GM19043 (cell line): ENCODE measurements around the gene OSER1.
"Not testable (repeated sequence)": the region's sequence is repeated elsewhere in the genome, so short reads cannot be mapped to it uniquely, and the experiment has no call there.

Source experiments
- ATAC-seq: cut with Tn5 transposase; IDR thresholded peaks from one replicate; pipeline ENCODE4 v1.9.1; 2021; ENCODE audit warnings: low read depth; ENCODE audit not compliant: unreplicated experiment

OSER1 gene

GRCh38 chr20:44204156-44204831 is 6.3 kb downstream of the OSER1 start:
- ATAC-seq = no peak

- ATAC-seq = no peak
Observed at GRCh38 chr20:44203161-44203560, 7.4 kb downstream of the OSER1 start.

GRCh38 chr20:44200983-44201382 is 9.6 kb downstream of the OSER1 start:
- no peak for ATAC-seq

GRCh38 chr20:44200371-44200770 is 10.2 kb downstream of the OSER1 start:
- ATAC-seq = no peak

DNA sequence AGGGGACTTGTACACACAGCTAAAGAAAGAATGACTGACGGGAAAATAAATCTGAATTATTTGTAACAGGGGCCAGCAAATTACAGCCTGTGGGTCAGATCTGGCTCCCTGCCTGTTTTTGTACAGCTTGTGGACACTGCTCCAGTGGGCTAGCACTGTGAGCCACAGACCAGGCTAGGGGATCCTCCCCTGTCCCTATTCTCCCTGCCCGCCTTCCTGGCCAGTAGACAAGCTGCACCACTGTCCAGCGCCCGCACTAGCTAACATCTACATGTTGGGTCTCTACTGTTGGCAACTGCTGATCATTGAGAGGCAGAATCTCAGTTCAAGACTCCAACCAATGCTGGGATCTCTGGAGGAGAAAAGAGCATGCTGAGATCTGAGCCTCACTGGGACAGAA is 10.7 kb downstream of the OSER1 start:
- no peak for ATAC-seq

DNA sequence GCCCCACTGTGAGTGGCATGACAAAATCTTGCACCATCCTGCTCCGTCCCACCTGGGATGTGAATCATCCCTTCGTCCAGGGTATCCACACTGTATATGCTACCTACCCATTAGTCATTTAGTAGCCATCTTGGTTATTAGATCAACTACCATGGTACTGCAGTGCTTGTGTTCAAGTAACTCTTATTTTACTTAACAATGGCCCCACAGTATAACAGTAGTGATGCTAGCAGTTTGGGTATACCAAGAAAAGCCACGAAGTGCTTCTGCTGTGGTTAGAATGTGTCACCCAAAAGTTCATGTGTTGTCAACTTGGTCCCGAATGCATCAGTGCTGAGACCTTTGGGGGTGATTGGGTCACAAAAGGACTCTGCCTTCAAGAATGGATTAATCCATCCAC is 11.7 kb downstream of the OSER1 start:
- no peak for ATAC-seq

GRCh38 chr20:44196271-44196670 is 14.3 kb downstream of the OSER1 start:
- no peak for ATAC-seq

DNA sequence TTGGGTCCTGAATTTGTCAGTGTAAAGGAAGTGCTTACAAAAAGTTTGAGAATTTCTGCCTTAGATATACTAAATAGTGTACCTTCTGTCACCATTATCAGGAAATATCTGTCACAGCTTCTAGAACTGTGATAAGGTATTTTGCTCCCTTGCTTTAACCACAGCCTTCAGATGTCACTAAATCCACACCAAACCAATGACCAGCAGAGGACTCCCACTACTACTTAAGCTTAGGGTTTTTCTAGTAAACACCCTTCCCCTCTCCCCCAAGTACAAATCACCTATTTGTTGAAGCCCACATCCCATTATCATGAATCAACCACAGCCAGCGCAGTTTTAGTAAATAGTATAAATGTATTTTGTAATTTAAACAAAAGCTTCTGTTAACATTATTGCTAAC is 15.0 kb downstream of the OSER1 start:
- no peak for ATAC-seq

DNA sequence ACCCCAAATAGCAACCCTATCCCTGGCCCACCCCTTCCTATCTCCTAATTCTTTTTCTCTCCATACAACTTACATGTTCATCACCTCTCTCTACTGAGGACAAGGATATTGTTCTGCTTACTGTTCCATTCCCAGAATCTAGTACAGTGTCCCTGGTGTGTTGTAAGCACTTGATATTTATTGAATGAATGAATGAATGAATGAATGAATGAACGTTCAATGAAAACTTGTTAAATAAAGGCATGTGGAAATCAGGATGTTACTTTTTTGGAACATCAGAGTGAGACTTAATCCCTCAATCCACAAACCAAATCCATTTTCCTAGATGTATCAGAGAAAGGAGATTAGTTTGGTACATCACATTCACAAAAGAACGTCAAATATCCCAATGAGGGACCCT is 16.8 kb downstream of the OSER1 start:
- ATAC-seq = no peak

DNA sequence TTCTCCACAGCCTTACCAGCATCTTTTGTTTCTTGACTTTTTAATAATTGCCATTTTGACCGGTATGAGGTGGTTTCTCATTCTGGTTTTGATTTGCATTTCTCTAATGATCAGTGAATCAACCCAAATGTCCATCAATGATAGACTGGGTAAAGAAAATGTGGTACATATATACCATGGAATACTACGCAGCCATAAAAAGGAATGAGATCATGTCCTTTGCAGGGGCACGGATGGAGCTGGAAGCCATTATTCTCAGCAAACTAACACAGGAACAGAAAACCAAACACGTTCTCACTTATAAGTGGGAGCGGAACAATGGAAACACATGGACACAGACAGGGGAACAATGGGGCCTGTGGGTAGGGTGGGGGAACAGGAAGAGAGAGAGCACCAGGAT is 18.9 kb downstream of the OSER1 start:
- not testable (repeated sequence) for ATAC-seq

DNA sequence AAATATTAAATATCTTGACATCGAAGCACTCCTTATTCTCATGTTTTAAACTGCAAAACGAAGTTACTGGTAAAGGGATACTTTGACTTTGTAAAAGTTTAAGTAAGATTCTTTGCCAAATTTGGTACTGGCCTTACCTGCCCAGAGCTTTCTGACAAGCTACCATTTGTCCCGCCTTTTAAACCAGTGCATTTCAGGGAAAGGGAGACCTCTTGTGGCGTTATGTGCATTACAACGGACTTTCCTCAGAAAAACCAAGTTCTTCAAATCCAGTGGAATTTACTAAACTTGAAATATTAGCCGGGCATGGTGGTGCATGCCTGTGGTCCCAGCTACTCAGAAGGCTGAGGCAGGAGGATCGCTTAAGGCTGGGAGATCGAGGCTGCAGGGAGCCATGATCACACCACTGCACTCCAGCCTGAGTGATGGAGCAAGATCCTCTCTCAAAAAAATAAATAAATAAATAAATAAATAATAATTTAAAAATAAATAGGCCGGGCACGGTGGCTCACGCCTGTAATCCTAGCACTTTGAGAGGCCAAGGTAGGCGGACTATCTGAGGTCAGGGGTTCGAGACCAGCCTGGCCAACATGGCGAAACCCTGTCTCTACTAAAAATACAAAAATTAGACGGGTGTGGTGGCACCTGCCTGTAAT is 20.2 kb downstream of the OSER1 start:
- peak; percentile 49 for ATAC-seq

GRCh38 chr20:44188752-44189151 is 21.8 kb downstream of the OSER1 start:
- no peak for ATAC-seq

GRCh38 chr20:44187772-44188709 is 22.5 kb downstream of the OSER1 start:
- ATAC-seq = no peak

- ATAC-seq = no peak
Observed at GRCh38 chr20:44187054-44187771, 23.4 kb downstream of the OSER1 start, which contains the start of gene JPH2. Gene JPH2 (minus strand): TSS chr20:44187188. CDS start chr20:44186705, 483 bp downstream.

- ATAC-seq = no peak
Observed at GRCh38 chr20:44186674-44187053, 23.9 kb downstream of the OSER1 start.

DNA sequence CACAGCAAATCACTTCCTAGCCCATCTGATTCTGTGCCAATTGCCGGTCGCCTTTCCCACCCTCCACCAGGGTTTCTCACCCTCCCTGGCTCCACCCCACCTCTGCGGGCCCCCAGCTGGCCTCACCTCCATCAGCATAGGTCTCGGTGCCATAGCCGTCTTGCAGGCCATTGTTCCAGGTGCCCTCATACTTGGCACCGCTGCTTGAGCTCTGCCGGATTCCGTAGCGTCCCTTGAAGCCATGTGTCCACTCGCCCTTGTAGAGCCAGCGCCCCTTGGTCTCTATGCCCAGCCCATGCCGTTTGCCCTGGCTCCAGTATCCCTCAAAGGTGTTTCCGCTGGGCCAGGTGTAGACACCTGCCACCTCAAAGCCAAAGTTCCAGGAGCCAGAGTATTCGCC is 24.4 kb downstream of the OSER1 start:
- ATAC-seq = no peak

DNA sequence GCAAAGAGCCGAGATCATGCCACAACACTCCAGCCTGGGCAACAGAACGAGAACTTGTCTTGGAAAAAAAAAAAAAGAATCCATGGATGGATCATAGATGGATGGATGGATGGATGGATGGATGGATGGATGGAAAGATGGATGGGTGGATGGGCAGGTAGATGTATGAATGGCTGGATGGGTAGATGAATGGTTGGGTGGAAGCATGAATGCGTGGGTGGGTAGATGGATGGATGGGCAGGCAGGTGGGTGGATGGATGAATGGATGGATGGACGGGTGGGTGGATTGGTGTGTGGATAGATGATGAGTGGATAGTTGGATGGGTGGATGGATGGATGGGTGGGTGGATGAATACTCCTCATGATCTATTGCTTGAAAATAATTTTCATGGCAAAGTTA is 25.0 kb downstream of the OSER1 start:
- no peak for ATAC-seq

- ATAC-seq = no peak
Observed at GRCh38 chr20:44183282-44183681, 27.3 kb downstream of the OSER1 start.

DNA sequence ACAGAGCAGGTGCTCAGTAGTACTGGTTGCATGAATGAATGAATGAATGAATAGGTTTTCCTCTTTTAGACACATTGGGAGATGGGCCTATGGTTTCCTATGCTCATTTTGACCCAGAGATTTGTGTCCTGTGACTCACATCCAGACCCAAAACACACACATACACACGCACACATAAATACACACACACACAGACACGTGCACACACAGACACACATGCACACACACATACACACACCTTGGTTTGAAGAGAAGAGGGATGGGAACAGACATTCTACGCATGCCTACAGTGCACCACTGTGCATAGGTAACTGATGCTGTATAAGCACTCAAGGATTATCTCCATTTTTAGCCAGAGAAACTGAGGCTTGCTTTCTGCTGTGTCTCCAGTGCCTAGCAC is 27.7 kb downstream of the OSER1 start:
- no peak for ATAC-seq

DNA sequence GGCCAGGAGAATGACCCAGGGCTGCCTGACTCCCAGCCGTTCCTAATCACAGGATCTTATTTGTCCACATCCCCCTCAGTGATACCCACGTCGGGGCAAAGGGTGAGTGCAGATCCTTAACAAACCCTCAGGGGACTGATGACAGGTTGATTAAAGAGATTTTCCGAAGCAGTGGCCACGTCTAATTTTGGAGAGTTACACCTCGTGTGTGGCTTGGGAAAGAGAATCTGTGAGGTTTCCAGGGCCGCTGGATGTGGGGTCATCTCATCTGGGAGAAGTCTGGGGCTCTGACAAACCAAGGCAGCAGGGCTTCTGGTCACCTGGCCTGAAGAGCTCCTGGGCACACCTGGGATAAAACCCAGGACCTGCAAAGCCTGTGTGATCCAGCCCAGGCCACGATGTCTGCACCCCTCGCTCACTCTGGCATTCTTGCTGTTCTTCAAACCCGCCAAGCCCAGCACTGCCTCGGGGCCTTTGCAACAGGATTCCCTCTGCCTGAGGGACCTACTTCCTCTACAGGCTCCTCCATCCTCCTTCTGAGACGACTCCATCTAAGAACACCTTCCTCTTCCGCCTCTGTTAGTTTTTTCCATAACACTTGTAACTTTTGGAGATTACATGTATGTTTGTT is 28.3 kb downstream of the OSER1 start:
- ATAC-seq = no peak
